HEK293 (cell line): ENCODE results near the gene TIGD3.

Experiments used
- BCL11A ChIP-seq: fragments of 450-650 bp; formaldehyde crosslinking; IDR thresholded peaks from 2 replicates; pipeline ENCODE4 v1.5.1; 2016; ENCODE audit warnings: low read depth, missing biosample characterization, missing genetic modification characterization
- KLF10 ChIP-seq: fragments of 450-650 bp; IDR thresholded peaks from 2 replicates; pipeline ENCODE4 v1.5.1; 2018; ENCODE audit warnings: missing biosample characterization, mild to moderate bottlenecking, missing genetic modification characterization
- KLF16 ChIP-seq: fragments of 450-650 bp; formaldehyde crosslinking; IDR thresholded peaks from 2 replicates; pipeline ENCODE4 v1.5.1; 2017; ENCODE audit warnings: missing biosample characterization, missing genetic modification characterization
- RBAK ChIP-seq: fragments of 450-650 bp; formaldehyde crosslinking; IDR thresholded peaks from 2 replicates; pipeline ENCODE4 v1.5.1; 2016; ENCODE audit warnings: missing biosample characterization, missing genetic modification characterization
- ZBTB6 ChIP-seq: fragments of 450-650 bp; formaldehyde crosslinking; IDR thresholded peaks from 2 replicates; pipeline ENCODE4 v1.5.1; 2017; ENCODE audit warnings: missing biosample characterization, missing genetic modification characterization
- ZNF791 ChIP-seq: fragments of 450-650 bp; formaldehyde crosslinking; IDR thresholded peaks from 2 replicates; pipeline ENCODE4 v1.5.1; 2016; ENCODE audit warnings: missing biosample characterization, missing genetic modification characterization
- TF ChIP-seq, protein P1 (sequence below): fragments of 450-650 bp; formaldehyde crosslinking; IDR thresholded peaks from 2 replicates; pipeline ENCODE4 v1.5.1; 2016; ENCODE audit warnings: missing biosample characterization, missing genetic modification characterization
- TF ChIP-seq, protein P2 (sequence below): fragments of 450-650 bp; IDR thresholded peaks from 2 replicates; pipeline ENCODE4 v1.5.1; 2018; ENCODE audit warnings: missing biosample characterization, mild to moderate bottlenecking, missing genetic modification characterization

- TF ChIP-seq ZBTB6 (tag by site-specific recombination) (no peak), BCL11A (tag by site-specific recombination) (no peak), KLF10 (no peak), ZNF791 (tag by site-specific recombination) (no peak), KLF16 (tag by site-specific recombination) (no peak), RBAK (no peak)
- TF ChIP-seq, protein P1, sequence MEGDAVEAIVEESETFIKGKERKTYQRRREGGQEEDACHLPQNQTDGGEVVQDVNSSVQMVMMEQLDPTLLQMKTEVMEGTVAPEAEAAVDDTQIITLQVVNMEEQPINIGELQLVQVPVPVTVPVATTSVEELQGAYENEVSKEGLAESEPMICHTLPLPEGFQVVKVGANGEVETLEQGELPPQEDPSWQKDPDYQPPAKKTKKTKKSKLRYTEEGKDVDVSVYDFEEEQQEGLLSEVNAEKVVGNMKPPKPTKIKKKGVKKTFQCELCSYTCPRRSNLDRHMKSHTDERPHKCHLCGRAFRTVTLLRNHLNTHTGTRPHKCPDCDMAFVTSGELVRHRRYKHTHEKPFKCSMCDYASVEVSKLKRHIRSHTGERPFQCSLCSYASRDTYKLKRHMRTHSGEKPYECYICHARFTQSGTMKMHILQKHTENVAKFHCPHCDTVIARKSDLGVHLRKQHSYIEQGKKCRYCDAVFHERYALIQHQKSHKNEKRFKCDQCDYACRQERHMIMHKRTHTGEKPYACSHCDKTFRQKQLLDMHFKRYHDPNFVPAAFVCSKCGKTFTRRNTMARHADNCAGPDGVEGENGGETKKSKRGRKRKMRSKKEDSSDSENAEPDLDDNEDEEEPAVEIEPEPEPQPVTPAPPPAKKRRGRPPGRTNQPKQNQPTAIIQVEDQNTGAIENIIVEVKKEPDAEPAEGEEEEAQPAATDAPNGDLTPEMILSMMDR, result no peak
- TF ChIP-seq, protein P2, sequence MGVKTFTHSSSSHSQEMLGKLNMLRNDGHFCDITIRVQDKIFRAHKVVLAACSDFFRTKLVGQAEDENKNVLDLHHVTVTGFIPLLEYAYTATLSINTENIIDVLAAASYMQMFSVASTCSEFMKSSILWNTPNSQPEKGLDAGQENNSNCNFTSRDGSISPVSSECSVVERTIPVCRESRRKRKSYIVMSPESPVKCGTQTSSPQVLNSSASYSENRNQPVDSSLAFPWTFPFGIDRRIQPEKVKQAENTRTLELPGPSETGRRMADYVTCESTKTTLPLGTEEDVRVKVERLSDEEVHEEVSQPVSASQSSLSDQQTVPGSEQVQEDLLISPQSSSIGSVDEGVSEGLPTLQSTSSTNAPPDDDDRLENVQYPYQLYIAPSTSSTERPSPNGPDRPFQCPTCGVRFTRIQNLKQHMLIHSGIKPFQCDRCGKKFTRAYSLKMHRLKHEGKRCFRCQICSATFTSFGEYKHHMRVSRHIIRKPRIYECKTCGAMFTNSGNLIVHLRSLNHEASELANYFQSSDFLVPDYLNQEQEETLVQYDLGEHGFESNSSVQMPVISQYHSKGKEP (tag by site-specific recombination), result no peak
These were observed 29.1 kb upstream of the TIGD3 start for GRCh38 chr11:65325435-65325834.
